CD4-positive, alpha-beta T cell (primary cell): Measurements from ENCODE around the gene IPCEF1. TPM values are rescaled to one million over a fixed set of nuclear protein-coding genes. Genes with fewer than 3 reads are reported as not detected.

Source experiments
- ATAC-seq: fragments of 200-7000 bp; cut with Tn5 transposase; one replicate; pipeline ENCODE4 v1.10.0; 2022; ENCODE audit warnings: mild to moderate bottlenecking; ENCODE audit not compliant: poor library complexity
- CTCF ChIA-PET: fragments of 350-600 bp; sonication (Branson Sonifier 250); formaldehyde crosslinking; loops from one replicate; lab custom pipeline; 2021; ENCODE audit warnings: antibody characterized with exemption, inconsistent platforms; lab: Charles Lee
- POLR2A ChIA-PET: fragments of 350-600 bp; sonication (Branson Sonifier 250); formaldehyde crosslinking; loops from one replicate; lab custom pipeline; 2021; ENCODE audit warnings: antibody characterized with exemption, inconsistent platforms; lab: Charles Lee
- DNase-seq, 14 experiments: peaks; one replicate each; pipeline ENCODE4 v3.0.0-alpha.2; 2013 to 2020; ENCODE audit warnings: mixed read lengths in 2 of 14
- H3K27ac ChIP-seq, 2 donors: one replicate each; pipeline versions ENCODE4 v1.5.1 to v1.7.0; 2013; ENCODE audit warnings: low read length in 2 of 2, low read depth in 1 of 2, mild to moderate bottlenecking in 1 of 2
- H3K27me3 ChIP-seq, 2 experiments: 1 replicate in 1 of 2; 2 replicates in 1 of 2; pipeline versions ENCODE4 v1.6.1 to v1.7.0; 2013; ENCODE audit warnings: low read length in 2 of 2, control low read depth in 1 of 2, mild to moderate bottlenecking in 1 of 2, moderate library complexity in 1 of 2; ENCODE audit not compliant: insufficient read depth in 2 of 2, control insufficient read depth in 1 of 2
- H3K36me3 ChIP-seq: one replicate; pipeline ENCODE4 v1.6.1; 2013; ENCODE audit warnings: low read length, control low read depth; ENCODE audit not compliant: insufficient read depth
- H3K4me1 ChIP-seq: one replicate; pipeline ENCODE4 v1.6.1; 2013; ENCODE audit warnings: low read length, control low read depth; ENCODE audit not compliant: insufficient read depth
- H3K4me3 ChIP-seq: one replicate; pipeline ENCODE4 v1.5.1; 2013; ENCODE audit warnings: mild to moderate bottlenecking, low read length, moderate library complexity
- H3K9me3 ChIP-seq, 2 experiments: 1 replicate in 1 of 2; 2 replicates in 1 of 2; pipeline versions ENCODE4 v1.6.1 to v1.7.0; 2013; ENCODE audit warnings: low read length in 2 of 2, mild to moderate bottlenecking in 2 of 2, control low read depth in 1 of 2, moderate library complexity in 1 of 2; ENCODE audit not compliant: control insufficient read depth in 1 of 2, insufficient read depth in 1 of 2
- H3K27ac Mint-ChIP-seq: one replicate; pipeline ENCODE4 v1.8.0; 2020; ENCODE audit warnings: mixed read lengths
- H3K27me3 Mint-ChIP-seq: one replicate; pipeline ENCODE4 v1.8.0; 2021; ENCODE audit warnings: mixed read lengths
- H3K36me3 Mint-ChIP-seq: one replicate; pipeline ENCODE4 v1.8.0; 2021; ENCODE audit warnings: low read depth, mixed read lengths
- H3K4me1 Mint-ChIP-seq: one replicate; pipeline ENCODE4 v1.8.0; 2021; ENCODE audit warnings: low read depth, mixed read lengths
- H3K4me3 Mint-ChIP-seq: one replicate; pipeline ENCODE4 v1.8.0; 2020; ENCODE audit warnings: mild to moderate bottlenecking, mixed read lengths
- H3K9me3 Mint-ChIP-seq: one replicate; pipeline ENCODE4 v1.8.0; 2020; ENCODE audit warnings: mixed read lengths
- CTCF ChIP-seq: fragments of 200-600 bp; IDR thresholded peaks from one replicate; pipeline ENCODE4 v1.8.0; 2022; ENCODE audit warnings: antibody characterized with exemption, mild to moderate bottlenecking
- intact Hi-C, 2 experiments: fragments of 100-400 bp; cut with DNase I in 1 of 2; cut with micrococcal nuclease in 1 of 2; formaldehyde crosslinking; loops; one replicate each; pipeline versions ENCODE4 v1.15.1 to v1.9.0; 2023 to 2025; cut with DNase I, micrococcal nuclease
- total RNA-seq, 174 experiments: library from RNA in 2 of 174; stranded (reverse) in 2 of 174; gene quantifications; one replicate each; pipeline ENCODE4 v1.2.3 and lab custom pipeline; 2021 to 2026

Gene IPCEF1
- total RNA-seq, 2 experiments from 2014 or later: 92.4 to 96.8 TPM

- intact Hi-C loops: no loop called here
- peak overlapping the region; percentile 87 for H3K27ac Mint-ChIP-seq
- no peaks in the 10 kb centered on the region for H3K27me3 ChIP-seq
- ATAC-seq (no peak), DNase-seq (no peak)
- CTCF ChIA-PET: no interaction called here
- peaks cover 13% of the 10 kb centered on the region for H3K36me3 ChIP-seq
- H3K27ac ChIP-seq: no peak overlapping the region
- no peak overlapping the region for H3K4me3 ChIP-seq
- H3K4me1 ChIP-seq: peaks cover 31% of the 10 kb centered on the region
- H3K4me1 Mint-ChIP-seq: peaks cover 82% of the 10 kb centered on the region
- H3K9me3 ChIP-seq: no peaks in the 10 kb centered on the region
- POLR2A ChIA-PET: no interaction called here
- H3K9me3 Mint-ChIP-seq: no peaks in the 10 kb centered on the region
- no peak overlapping the region for H3K4me3 Mint-ChIP-seq
- peaks cover 59% of the 10 kb centered on the region for H3K36me3 Mint-ChIP-seq
- TF ChIP-seq CTCF: no peak
- no peaks in the 10 kb centered on the region for H3K27me3 Mint-ChIP-seq
These were observed 128.1 kb downstream of the IPCEF1 start for GRCh38 chr6:154228521-154228905.

- Histone ChIP-seq H3K36me3 (peaks cover 10% of the 10 kb centered on the region), H3K4me1 (peaks cover 30% of the 10 kb centered on the region), H3K27me3 (no peaks in the 10 kb centered on the region), H3K27ac (no peak overlapping the region), H3K9me3 (no peaks in the 10 kb centered on the region), H3K4me3 (no peak overlapping the region)
- Mint-ChIP-seq H3K4me1 (peaks cover 82% of the 10 kb centered on the region), H3K36me3 (peaks cover 60% of the 10 kb centered on the region), H3K27ac (peak overlapping the region; percentile 87), H3K4me3 (no peak overlapping the region), H3K27me3 (no peaks in the 10 kb centered on the region), H3K9me3 (no peaks in the 10 kb centered on the region)
- no peak for TF ChIP-seq CTCF
- DNase-seq: no peak
- no peak for ATAC-seq
- CTCF ChIA-PET: interaction anchor here (1.3 kb wide), 1 partner anchor 9 kb away, joined by 4 read pairs; no protein-coding TSS in a partner anchor
- POLR2A ChIA-PET: interaction anchor here (0.8 to 1.3 kb wide), 2 partner anchors 19 to 21 kb away, joined by 4 to 5 read pairs; no protein-coding TSS in a partner anchor
- intact Hi-C loops: no loop called here
These were observed 128.6 kb downstream of the IPCEF1 start for GRCh38 chr6:154227862-154228520.

- ChIA-PET CTCF (interaction anchor here (2.2 kb wide), 1 partner anchor 51 kb away, joined by 5 read pairs; no protein-coding TSS in a partner anchor), POLR2A (no interaction called here)
- Mint-ChIP-seq H3K27ac (peak overlapping the region; percentile 21), H3K4me1 (peaks cover 81% of the 10 kb centered on the region), H3K9me3 (no peaks in the 10 kb centered on the region), H3K27me3 (no peaks in the 10 kb centered on the region), H3K4me3 (no peak overlapping the region), H3K36me3 (peaks cover 64% of the 10 kb centered on the region)
- Histone ChIP-seq H3K4me3 (no peak overlapping the region), H3K27ac (no peak overlapping the region), H3K4me1 (peaks cover 30% of the 10 kb centered on the region), H3K9me3 (no peaks in the 10 kb centered on the region), H3K36me3 (peaks cover 20% of the 10 kb centered on the region), H3K27me3 (no peaks in the 10 kb centered on the region)
- ATAC-seq: no peak
- no peak for TF ChIP-seq CTCF
- intact Hi-C loops: no loop called here
- DNase-seq: no peak
These were observed 130.1 kb downstream of the IPCEF1 start for GRCh38 chr6:154226461-154226860.
